ENCODE results near the gene TGFA. TPM values are rescaled to one million over a fixed set of nuclear protein-coding genes. Genes with fewer than 3 reads are reported as not detected.

The TGFA gene
- total RNA-seq, 1 donor from 2014 or later, result 9.1 TPM

DNA sequence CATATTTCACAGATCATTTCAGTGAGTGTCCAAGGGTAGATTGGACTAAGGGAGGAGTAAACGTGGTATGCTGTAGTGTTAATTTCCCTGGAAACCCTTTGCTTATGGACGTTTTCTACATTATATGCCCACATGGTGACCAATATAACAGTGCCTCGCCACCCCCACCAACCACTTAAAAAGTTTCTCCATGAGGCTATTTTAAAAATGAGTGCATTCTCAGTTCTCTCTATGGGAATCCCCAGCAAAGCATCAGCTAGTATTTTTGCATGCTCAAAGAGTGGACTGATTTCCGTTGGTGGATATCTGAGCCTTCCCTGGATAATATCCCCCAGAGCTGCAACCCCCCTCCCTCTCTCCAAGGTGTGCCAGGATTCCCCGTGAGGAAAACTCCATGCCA lies 73.2 kb downstream of the TGFA start:
- intact Hi-C loops (cut with DNase I), result no loop called here
- Histone ChIP-seq H3K27ac (no peak overlapping the region), H3K36me3 (no peaks in the 10 kb centered on the region), H3K9me3 (no peaks in the 10 kb centered on the region), H3K4me3 (no peak overlapping the region), H3K27me3 (no peaks in the 10 kb centered on the region), H3K4me1 (no peaks in the 10 kb centered on the region)
- DNase-seq, result no peak
- TF ChIP-seq, protein P1, sequence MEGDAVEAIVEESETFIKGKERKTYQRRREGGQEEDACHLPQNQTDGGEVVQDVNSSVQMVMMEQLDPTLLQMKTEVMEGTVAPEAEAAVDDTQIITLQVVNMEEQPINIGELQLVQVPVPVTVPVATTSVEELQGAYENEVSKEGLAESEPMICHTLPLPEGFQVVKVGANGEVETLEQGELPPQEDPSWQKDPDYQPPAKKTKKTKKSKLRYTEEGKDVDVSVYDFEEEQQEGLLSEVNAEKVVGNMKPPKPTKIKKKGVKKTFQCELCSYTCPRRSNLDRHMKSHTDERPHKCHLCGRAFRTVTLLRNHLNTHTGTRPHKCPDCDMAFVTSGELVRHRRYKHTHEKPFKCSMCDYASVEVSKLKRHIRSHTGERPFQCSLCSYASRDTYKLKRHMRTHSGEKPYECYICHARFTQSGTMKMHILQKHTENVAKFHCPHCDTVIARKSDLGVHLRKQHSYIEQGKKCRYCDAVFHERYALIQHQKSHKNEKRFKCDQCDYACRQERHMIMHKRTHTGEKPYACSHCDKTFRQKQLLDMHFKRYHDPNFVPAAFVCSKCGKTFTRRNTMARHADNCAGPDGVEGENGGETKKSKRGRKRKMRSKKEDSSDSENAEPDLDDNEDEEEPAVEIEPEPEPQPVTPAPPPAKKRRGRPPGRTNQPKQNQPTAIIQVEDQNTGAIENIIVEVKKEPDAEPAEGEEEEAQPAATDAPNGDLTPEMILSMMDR (IDR thresholded peaks at IDR 0.05), result no peak
- no peak for ATAC-seq

DNA sequence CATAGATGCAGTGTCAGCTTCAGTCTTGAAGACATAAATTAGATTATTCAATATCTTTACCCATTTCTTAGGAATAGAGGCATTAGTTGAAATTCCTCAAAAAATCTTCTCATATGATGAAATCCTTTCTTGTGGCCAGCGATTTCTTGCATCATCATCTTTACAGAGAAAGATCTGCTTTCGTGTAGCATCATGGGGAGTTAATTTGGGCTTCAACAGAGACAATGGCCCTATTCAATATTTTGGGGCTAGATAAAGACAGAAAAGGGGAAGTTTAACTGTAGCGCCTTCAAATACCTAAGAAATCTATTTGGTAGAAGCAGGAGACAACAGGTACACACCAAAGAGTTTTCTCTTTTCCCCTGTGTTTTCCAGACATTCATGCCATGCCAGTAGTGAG lies 73.8 kb downstream of the TGFA start:
- DNase-seq (no peak), ATAC-seq (no peak)
- TF ChIP-seq, protein P1 (IDR thresholded peaks at IDR 0.05), result no peak
- intact Hi-C loops (cut with DNase I), result no loop called here
- Histone ChIP-seq H3K4me3 (no peak overlapping the region), H3K4me1 (no peaks in the 10 kb centered on the region), H3K36me3 (no peaks in the 10 kb centered on the region), H3K9me3 (no peaks in the 10 kb centered on the region), H3K27ac (no peak overlapping the region), H3K27me3 (no peaks in the 10 kb centered on the region)

DNA sequence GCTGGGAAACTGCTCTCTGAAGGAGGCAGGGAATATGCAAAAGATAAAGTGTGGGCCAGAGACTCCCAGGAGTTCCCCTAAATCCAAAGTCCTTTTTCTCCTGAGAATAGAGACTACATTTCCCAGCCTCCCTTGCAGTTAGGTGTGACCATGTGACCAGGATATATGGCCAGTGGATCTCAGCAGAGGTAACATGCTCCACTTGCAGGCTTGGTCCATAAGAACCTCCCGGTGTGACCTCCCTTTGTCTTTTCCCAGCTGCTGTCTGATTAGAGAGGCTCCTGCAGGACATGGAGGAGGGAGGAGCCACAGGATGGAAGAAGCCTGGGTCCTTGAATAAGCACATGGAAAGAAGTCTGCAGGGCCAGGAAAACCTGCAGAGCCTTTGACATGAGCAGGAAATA lies 76.2 kb downstream of the TGFA start:
- DNase-seq, result no peak
- intact Hi-C loops (cut with DNase I), result no loop called here
- H3K9me3 ChIP-seq, result no peaks in the 10 kb centered on the region
- no peaks in the 10 kb centered on the region for H3K36me3 ChIP-seq
- TF ChIP-seq, protein P1 (IDR thresholded peaks at IDR 0.05), result no peak
- no peak overlapping the region for H3K27ac ChIP-seq
- H3K27me3 ChIP-seq, result no peaks in the 10 kb centered on the region
- no peak overlapping the region for H3K4me3 ChIP-seq
- H3K4me1 ChIP-seq, result no peaks in the 10 kb centered on the region
- ATAC-seq, result no peak

DNA sequence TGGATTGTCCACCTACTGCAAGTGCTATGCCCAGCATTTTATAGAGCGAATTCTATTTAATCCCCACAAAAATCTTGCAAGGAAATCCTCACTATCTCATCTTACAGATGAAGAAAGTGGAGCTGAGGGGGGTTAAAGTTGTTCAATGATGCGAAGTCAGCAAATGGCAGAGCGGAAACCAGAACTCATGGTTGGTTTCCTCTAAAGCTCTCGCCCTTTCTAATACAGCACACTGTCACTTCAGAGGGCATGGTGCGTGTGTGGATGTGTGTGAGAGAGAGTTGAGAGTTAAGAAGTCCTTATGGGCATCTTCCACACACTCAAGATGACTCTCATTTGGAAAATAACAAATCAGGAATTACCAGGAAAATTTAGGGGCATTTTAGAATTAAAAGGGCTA lies 78.4 kb downstream of the TGFA start:
- no peak for DNase-seq
- TF ChIP-seq, protein P1 (IDR thresholded peaks at IDR 0.05), result no peak
- Histone ChIP-seq H3K4me1 (peaks cover 5% of the 10 kb centered on the region), H3K27ac (no peak overlapping the region), H3K27me3 (no peaks in the 10 kb centered on the region), H3K36me3 (no peaks in the 10 kb centered on the region), H3K9me3 (no peaks in the 10 kb centered on the region), H3K4me3 (no peak overlapping the region)
- intact Hi-C loops (cut with DNase I), result no loop called here
- ATAC-seq, result no peak

DNA sequence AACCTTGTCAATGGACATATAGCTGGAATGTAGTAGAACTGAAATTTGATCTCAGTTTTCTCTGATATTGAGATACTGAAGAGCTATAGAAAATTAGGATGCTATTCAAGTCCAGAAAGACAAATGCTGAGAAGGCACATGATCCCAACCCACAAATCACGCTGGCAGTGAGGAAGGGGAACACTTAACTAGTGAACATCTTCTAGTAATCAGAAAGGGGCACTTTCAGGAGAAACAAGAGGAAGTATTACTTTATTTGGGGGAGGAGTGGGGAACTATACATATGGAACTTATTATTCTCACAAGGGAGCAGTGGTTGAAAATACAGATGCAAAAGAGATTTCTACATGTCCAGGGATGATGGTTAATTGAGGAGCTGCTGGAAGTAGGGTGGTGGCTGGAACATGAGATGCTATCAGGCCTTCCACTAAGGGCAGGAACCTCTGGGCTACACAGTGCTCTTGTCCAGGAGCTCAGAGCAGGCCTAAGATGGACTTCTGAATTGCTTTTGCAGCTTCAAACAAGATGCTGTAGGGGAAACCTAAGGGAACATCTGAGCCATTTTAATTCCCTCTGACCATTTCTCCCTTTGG lies 79.3 kb downstream of the TGFA start:
- ATAC-seq (no peak), DNase-seq (no peak)
- intact Hi-C loops (cut with DNase I), result no loop called here
- Histone ChIP-seq H3K4me3 (no peak overlapping the region), H3K36me3 (no peaks in the 10 kb centered on the region), H3K27ac (no peak overlapping the region), H3K9me3 (no peaks in the 10 kb centered on the region), H3K4me1 (peaks cover 5% of the 10 kb centered on the region), H3K27me3 (no peaks in the 10 kb centered on the region)
- TF ChIP-seq, protein P1 (IDR thresholded peaks at IDR 0.05), result no peak
